Measurements from ENCODE around the gene TFIP11. TPM values are rescaled to one million over a fixed set of nuclear protein-coding genes. Genes with fewer than 3 reads are reported as not detected.

TFIP11 gene
- total RNA-seq, 1 experiment from 2014 or later, result 16.4 TPM

DNA sequence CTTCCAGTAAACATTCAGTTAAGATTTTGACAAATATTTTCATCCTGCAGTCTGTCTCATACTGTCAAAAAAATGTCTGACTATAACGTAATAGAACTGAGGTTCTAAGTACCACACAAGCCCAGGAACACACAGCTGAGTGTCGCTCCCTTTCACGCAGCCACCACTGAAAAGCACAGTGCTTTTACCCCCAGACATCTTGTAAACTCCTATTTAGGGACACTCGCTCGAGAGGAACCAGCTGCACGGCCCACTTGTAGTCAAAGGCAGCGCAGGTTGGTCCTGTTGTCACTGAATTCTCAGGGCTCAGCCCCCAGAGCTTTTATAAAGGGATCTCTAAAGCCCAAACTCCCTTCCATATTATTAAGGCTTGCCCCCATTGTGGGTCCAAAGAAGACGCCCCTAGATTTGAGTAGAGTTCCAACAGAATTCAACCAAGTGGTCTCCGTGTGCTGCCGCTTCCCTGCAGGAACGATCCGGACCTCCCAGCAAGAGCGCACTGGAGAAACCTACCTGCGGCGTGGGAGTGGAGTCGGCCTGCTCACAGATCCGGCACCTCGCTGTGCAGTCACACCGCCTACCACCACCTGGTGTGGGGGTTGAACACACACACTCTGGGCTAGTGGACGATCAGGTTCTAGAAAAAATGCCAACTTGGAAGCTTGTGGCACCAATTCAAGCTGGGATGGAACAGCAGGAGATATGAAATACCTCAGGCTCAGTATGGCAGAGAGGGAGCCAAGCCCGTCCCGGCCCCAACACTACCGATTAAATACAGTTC is 59.8 kb downstream of the TFIP11 start:
- no peak for DNase-seq (ENCODE audit: extremely low read depth, low read depth)

GRCh38 chr22:26450453-26451185 is 61.7 kb downstream of the TFIP11 start:
- DNase-seq (ENCODE audit: extremely low read depth, low read depth), result no peak

- DNase-seq (ENCODE audit: extremely low read depth, low read depth), result no peak
Measured at GRCh38 chr22:26448941-26449340, 63.3 kb downstream of the TFIP11 start.

GRCh38 chr22:26448334-26448733 is 63.9 kb downstream of the TFIP11 start:
- no peak for DNase-seq (ENCODE audit: extremely low read depth, low read depth)

DNA sequence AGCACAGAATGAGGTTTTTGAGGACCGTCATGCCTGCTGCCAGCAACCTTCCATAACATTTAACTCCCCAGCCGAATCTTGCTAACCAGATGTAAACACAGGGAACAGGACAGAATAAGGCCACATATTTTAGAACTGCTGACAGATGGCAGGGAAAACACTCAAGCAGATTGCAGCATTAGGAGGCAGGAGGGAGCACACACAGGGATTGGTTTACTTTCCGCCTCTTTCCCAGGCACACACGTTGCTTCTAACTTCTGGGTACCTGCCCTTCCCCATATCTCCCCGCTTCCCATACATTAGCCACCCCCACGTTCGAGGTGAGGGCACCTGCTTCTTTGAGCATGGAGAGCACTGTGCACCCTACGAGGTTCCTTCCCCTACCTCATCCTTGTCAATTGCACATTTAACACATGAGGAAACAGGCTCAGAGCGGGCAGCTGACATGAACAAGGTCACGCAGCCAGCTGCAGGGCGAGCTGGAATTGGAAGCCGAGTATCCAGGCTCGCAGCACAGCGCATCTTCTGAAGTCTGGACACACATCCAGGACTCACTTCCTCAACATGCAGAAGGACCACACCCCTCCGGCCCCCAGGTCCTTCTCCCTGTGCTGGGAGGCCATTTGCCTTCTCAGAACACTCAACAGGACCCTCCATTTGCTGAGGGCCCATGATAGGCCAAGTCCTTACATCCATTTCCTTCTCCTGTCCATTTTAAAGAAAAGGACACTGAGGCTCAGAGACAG is 64.5 kb downstream of the TFIP11 start:
- DNase-seq (ENCODE audit: extremely low read depth, low read depth), result no peak

DNA sequence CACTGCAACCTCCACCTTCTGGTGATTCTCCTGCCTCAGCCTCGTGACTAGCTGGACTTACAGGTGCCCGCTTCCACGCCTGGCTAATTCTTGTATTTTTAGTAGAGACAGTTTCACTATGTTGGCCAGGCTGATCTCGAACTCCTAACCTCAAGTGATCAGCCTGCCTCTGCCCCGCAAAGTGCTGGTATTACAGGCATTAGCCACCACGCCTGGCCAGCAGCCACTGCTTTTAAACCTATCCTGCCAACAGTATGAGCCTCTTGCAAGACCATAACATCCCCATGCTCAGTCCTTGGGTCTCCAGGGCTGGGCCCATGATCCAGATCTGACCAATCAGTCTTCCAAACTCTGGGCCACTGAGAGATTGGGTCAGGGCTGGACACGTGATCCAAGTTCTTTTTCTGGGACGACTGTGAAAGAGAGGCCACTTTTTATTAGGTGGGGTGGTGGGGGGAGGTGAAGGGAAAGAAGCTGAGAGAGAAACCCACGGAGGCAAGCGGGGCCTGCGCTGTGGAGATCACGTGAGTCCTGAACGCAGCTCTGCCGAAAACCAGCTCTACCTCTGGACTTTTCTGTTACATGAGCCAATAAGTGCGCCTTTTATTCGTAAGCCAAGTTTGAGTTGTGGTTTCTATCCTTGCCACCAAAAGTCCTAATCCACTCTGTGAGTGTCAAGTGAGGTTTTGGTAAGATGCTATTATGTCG is 65.3 kb downstream of the TFIP11 start:
- no peak for DNase-seq (ENCODE audit: extremely low read depth, low read depth)

GRCh38 chr22:26445577-26446275 is 66.5 kb downstream of the TFIP11 start:
- DNase-seq (ENCODE audit: extremely low read depth, low read depth), result no peak

- DNase-seq (ENCODE audit: extremely low read depth, low read depth), result no peak
Measured at GRCh38 chr22:26444777-26445176, 67.5 kb downstream of the TFIP11 start.

DNA sequence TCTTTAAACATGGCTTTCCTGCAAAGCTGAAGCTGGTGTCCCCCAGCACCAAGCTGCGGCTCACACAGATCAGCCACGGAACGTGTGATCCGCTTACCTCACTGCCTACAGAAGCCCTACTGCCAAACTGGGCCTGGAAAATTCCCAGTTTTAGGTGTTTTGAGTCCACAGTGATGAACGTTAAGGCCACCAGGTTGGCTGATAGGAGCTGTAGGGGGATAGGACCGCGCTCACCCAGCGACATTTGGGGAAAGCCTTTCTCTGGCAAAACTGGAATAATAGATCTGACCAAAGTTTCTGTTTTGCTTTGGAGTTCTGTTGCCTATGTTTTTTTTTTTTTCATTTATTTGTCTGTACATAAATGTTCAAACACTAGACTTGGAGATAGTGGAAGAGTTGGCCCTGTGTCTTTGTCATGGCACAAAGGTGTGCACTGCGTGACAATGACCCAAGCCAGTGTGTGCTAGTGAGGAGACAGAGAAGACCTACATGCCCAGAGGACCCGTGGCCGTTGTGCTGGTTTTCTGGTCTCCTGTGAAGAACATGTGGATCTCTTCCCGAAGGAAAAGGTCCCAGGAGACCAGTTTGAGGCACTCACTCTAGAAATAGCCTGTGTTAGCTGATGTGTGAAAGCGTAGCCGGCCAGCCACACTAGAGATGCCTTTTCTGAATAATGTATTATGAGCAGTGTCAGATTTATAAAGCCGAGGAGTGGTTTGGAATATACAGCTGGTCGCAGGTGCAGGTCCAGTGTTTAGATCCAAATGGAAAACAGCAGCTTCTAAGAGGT is 68.2 kb downstream of the TFIP11 start:
- DNase-seq (ENCODE audit: extremely low read depth, low read depth), result no peak

GRCh38 chr22:26442086-26442756 is 70.1 kb downstream of the TFIP11 start:
- DNase-seq (ENCODE audit: extremely low read depth, low read depth), result no peak

Small RNAs within 50 kb of the gene (small RNA-seq; reads per million reads assigned to genes)
- gene MIR548J, result 0.04 to 0.47 reads per million in 2 experiments

Other genes starting within 250 kb of the TFIP11 start
- gene ASPHD2, start 83.2 kb downstream of the TFIP11 start, total RNA-seq (2014; rRNA removed; shearing (Covaris generic)), result 0.49 and 0.77 TPM in 2 replicates
- 25.7 and 28.5 TPM in 2 replicates for gene HPS4, start 28.7 kb downstream of the TFIP11 start, total RNA-seq (2014; rRNA removed; shearing (Covaris generic))
- gene SRRD, start 28.6 kb downstream of the TFIP11 start, total RNA-seq (2014; rRNA removed; shearing (Covaris generic)), result 20.2 and 20.7 TPM in 2 replicates
- gene TPST2, start 77.7 kb upstream of the TFIP11 start, total RNA-seq (2014; rRNA removed; shearing (Covaris generic)), result 5.8 and 6.7 TPM in 2 replicates
- not detected in 2 replicates for gene CRYBB1, start 105.6 kb upstream of the TFIP11 start, total RNA-seq (2014; rRNA removed; shearing (Covaris generic))
- gene CRYBA4, start 109.5 kb upstream of the TFIP11 start, total RNA-seq (2014; rRNA removed; shearing (Covaris generic)), result not detected in 2 replicates
- 0.66 and 0.82 TPM in 2 replicates for gene MIAT, start 145.1 kb upstream of the TFIP11 start, total RNA-seq (2014; rRNA removed; shearing (Covaris generic))